HG03575 (cell line): Measurements from ENCODE around the gene ANKRD13D.

Experiments used
- ATAC-seq: cut with Tn5 transposase; IDR thresholded peaks from one replicate; pipeline ENCODE4 v1.9.1; 2021; ENCODE audit not compliant: unreplicated experiment, insufficient number of reproducible peaks, low FRiP score; ENCODE audit errors: extremely low read depth

ANKRD13D gene

DNA sequence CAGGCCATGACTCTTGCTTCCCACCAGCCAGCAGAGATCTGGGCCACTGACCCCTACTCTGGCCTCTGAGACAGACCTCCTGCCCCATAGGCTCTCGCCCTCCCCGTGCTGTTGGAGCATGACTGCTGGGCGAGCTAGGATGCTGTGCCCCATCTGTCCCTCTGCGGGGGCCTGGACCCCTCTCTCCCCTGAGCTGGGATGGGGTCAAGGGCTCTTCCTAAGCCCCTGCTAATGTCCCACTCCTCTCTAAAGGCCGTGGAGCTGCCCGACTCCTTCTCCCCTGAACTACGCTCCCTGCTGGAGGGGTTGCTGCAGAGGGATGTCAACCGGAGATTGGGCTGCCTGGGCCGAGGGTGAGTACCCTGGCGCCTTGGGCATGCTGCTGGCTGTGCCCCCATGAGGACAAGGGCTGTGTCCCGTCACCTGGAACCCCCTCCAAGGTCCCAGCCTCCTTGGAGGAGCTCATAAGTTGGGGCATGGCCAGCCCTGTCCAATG, 6.2 kb upstream of the ANKRD13D start:
- ATAC-seq: no peak

DNA sequence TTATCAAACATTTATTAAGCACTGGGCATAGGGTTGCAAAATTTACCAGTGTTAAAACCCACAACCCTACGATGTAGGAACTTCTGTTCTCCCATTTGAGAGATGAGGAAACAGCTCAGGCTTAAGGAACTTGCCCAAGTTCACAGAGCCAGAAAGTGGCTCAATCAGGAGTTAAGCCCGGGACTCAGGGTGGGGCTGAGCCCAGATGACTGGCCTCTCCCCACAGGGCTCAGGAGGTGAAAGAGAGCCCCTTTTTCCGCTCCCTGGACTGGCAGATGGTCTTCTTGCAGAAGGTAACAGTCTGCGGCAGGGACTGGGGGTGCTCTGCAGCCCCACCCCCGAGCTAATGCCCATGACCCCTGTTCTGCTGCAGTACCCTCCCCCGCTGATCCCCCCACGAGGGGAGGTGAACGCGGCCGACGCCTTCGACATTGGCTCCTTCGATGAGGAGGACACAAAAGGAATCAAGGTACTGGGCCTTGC, 5.6 kb upstream of the ANKRD13D start:
- ATAC-seq: no peak

DNA sequence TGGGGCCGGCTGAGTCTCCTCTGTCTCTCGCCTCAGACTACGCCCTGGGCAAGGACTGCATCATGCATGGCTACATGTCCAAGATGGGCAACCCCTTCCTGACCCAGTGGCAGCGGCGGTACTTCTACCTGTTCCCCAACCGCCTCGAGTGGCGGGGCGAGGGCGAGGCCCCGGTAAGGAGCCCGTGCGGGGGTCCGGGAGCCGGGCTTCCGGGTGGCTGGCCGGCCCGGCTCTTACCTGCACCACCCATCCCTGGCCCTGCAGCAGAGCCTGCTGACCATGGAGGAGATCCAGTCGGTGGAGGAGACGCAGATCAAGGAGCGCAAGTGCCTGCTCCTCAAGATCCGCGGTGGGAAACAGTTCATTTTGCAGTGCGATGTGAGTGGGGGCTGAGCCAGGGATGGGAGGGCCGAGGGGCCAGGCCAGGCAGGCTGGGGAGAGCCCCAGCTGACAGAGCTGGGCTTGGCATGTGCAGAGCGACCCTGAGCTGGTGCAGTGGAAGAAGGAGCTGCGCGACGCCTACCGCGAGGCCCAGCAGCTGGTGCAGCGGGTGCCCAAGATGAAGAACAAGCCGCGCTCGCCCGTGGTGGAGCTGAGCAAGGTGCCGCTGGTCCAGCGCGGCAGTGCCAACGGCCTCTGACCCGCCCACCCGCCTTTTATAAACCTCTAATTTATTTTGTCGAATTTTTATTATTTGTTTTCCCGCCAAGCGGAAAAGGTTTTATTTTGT, 4.1 kb upstream of the ANKRD13D start:
- no peak for ATAC-seq

DNA sequence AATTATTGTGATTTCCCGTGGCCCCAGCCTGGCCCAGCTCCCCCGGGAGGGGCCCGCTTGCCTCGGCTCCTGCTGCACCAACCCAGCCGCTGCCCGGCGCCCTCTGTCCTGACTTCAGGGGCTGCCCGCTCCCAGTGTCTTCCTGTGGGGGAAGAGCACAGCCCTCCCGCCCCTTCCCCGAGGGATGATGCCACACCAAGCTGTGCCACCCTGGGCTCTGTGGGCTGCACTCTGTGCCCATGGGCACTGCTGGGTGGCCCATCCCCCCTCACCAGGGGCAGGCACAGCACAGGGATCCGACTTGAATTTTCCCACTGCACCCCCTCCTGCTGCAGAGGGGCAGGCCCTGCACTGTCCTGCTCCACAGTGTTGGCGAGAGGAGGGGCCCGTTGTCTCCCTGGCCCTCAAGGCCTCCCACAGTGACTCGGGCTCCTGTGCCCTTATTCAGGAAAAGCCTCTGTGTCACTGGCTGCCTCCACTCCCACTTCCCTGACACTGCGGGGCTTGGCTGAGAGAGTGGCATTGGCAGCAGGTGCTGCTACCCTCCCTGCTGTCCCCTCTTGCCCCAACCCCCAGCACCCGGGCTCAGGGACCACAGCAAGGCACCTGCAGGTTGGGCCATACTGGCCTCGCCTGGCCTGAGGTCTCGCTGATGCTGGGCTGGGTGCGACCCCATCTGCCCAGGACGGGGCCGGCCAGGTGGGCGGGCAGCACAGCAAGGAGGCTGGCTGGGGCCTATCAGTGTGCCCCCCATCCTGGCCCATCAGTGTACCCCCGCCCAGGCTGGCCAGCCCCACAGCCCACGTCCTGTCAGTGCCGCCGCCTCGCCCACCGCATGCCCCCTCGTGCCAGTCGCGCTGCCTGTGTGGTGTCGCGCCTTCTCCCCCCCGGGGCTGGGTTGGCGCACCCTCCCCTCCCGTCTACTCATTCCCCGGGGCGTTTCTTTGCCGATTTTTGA, 3.3 kb upstream of the ANKRD13D start:
- ATAC-seq: no peak

DNA sequence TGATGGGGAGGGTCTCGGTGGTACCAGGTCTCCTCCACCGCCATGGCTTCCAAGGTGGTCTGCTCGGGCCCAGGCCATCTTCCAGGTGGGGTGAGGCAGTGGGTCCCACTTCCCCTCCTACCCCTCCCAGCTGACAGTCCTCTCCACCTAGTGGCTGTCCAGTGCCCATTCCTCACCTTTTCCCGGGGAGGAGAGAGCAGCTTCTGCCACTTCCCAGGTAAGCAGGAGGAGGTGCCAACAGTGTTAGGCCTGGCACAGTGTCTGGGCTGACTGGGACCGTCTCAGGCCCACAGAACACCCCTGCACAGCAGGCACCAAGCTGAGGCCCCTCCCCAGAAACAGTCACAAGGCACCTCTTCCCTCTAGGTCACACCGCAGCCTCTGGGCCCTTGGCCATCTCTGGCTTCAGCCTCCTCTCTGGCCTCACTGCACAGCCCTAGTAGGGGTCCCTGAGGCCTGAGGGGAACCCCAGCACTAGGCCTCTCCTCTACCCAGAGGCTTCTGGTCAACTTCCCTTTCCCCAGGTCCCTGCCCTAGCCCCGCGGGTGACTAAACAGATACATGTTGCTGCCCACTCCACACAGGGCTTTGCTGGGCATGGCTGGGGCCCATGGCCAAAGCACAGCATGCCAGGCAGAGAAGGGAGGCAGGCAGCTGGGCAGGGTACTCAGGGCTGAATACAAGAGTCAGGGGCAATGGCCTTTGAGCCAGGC, 2.3 kb upstream of the ANKRD13D start:
- no peak for ATAC-seq

DNA sequence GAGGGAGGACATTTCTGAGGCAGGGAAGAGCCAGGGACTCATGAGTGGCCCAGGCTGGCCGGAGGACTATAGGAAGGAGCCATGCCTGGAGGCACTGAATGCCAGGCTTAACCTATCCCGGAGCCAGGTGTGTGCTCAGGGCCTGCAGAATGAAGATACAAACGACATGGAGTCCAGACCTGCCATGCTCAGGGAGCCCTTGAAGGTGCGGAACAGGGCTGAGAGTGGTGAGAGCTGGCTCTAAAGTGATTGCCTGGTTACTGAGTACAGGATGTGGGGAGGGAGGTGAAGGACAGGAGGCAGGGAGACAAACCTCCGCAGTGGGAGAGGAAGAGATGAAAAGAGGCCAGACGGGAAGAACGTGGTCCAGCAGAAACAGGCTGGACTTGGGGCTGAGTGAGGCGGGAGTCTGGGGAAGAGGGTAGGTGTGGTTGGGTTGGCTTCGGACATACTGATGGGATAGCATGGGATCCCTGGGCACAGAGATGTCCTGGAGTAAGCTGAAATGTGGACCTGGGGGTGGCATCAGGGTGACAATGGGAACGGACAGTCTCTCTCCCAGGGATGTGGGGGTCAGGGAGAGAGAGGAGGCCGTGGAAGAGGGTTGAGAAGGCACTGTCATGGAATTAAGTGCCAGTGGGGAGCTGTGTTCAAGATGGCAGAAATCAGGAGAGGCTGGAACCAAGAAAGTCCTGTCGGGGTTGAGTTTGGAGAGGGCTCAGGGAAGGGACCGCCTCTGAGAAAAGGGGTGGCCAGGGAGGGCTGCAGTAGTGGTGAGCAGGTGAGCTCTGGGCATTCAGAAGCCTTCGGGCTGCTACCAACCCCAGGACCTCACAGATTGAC, 1.5 kb upstream of the ANKRD13D start:
- no peak for ATAC-seq

DNA sequence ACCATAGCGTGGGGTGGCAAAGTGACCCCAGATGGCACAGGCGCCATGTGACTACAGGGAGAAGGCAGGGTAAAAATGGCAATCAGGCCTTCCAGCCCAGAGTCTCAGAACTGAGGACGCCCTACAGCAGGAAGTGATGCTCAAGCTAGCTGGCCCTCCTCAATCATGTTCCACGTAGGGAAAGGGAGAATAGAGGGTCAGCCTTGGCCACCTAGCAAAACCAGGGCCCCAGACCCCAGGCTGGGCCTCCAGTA, 978 bp upstream of the ANKRD13D start:
- ATAC-seq: no peak

DNA sequence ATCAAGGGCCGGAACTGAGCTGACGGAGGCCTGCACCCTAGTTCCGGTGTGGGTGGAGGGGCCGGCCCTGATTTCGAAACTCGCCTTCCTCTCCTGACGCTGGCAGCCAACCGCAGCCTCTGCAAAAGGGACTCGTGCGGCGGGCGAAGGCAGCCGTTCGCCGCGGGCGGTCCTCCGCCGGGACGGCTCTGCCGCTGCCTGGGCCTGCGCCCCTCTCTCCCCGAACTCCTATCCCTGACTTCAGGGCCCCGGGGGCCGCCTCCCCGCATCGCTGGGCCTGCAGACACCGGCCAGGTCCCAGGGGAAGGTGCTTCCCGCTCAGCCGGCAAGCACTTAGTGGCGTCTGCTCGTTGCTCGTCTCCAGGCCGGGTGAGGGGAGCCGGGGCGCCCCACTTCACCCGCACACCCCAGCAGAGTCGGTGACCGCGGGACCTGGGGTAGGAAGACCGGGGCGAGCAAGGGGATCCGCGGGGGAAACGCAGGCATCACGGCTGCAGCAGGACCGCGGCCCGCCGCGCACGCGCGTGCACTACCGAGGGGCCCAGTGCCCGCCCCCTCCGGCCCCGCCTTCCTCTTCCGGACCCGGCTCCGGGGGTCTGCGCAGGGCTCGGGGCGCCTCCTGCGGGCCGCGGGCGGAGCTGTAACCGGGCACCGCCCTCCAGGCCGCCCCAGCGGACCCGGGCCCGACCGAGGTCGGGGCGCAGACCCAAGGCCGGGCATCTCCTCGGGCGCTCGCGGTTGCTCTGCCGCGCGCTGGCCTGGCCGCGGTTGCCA, 464 bp upstream of the ANKRD13D start:
- ATAC-seq: no peak

DNA sequence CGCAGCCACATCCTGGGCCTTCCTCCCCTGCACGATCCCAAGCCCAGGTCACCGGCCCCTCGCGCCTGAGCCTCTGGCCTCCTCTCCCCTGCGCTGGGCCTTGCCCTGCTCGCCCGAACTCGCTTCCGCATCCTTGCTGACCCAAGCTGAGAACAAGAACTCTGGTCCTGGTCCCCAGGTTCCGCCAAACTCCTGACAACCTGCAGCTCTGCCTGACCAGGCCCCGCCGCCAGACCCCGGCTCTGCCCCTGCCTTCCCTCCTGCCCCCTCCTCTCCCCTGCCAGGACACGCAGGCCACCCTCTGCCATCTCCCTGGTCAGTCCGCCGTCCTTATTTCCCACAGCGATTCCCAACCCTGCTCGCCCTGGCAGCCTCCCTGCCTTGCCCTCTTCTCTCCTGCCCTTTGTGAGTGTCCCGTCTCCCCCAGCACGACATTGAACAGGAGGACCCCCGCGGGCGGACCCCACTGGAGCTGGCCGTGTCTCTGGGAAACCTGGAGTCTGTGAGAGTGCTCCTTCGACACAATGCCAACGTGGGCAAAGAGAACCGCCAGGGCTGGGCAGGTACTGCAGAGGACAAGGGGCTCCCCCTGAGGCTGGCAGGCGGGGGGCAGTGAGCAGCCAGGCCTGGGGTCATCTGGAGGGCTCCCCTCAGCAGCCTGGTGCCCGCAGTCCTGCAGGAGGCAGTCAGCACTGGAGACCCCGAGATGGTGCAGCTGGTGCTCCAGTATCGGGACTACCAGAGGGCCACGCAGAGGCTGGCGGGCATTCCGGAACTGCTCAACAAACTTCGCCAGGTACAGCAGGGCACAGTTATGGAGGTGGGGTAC, 762 bp downstream of the ANKRD13D start:
- no peak for ATAC-seq

DNA sequence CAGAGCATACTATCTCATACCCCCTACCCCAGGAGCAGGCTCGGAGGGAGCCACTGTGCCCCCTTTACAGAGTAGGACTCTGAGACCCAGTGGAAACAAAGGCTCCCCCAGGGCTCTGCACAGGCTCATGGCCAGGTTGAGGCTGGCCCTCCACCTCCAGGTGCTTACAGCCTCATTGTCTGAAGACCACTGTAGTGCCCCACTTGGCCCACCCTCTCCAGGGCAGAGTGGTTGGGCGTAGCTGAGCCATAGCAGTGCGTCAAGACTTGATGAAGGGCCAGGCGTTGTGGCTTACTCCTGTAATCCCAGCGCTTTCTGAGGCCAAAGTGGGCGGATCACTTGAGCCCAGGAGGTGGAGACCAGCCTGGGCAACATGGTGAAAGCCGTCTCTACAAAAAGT, 1.7 kb downstream of the ANKRD13D start:
- ATAC-seq: no peak

DNA sequence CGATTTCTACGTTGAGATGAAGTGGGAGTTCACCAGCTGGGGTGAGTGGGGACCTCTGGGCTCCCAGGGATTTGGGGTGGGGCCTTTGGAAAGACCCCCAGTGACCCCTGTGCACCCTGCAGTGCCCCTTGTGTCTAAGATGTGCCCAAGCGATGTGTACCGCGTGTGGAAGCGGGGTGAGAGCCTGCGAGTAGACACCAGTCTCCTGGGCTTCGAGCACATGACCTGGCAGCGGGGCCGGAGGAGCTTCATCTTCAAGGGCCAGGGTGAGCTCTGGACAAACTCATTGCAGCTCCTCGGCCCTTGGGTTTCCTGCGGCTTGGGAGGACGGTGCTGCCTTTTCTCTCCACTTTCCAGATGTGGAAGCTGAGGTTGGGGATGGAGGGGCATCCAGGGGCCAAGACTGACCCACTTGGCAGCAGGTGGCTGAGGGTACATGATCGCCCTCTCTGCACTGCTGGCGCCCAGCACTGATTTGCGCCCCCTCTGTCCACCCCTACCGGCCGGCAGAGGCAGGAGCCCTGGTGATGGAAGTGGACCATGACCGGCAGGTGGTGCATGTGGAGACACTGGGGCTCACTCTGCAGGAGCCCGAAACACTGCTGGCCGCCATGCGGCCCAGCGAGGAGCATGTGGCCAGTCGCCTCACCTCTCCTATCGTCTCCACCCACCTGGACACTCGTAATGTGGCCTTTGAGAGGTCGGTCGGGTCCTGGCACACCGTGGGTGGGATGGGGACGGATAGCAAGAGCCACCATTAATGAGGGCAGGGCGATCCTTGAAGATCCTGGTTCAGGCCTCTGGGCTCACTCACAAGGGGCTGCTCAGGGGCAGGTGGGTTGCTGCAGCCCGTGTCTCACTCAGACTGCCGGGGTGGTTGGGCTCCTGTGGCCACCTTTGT, 2.6 kb downstream of the ANKRD13D start:
- no peak for ATAC-seq

DNA sequence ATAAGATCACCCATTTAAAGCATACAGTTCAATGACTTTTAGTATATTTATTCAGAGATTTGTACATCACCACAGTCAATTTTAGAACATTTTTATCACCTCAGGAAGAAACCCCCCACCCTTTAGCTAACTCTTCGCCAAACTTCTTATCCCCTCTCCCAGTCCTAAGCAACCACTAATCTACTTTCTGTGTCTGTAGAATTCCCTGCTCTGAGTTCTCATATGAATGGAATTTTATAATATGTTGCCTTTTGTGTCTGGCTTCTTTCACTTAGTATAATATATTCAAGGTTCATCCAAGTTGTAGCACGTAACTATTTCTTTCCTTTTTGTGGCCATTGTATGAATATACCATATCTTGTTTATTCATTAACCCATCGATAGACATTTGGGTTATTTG, 3.6 kb downstream of the ANKRD13D start:
- no peak for ATAC-seq

DNA sequence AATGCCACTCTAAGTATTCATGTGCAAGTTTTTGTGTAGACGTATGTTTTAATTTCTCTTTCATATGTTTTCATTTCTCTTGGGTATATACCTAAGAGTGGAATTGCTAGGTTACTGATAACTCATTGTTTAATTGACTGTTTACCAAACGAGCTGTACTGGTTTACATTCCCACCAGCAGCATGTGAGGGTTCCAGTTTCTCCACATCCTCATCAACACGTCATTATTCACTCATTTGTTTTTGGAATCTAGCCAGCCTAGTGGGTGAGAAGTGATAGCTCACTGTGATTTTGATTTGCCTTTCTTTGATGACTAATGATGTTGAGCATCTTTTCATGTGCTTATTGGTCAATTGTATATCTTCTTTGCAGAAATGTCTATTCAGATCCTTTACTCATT, 4.0 kb downstream of the ANKRD13D start:
- ATAC-seq: no peak

DNA sequence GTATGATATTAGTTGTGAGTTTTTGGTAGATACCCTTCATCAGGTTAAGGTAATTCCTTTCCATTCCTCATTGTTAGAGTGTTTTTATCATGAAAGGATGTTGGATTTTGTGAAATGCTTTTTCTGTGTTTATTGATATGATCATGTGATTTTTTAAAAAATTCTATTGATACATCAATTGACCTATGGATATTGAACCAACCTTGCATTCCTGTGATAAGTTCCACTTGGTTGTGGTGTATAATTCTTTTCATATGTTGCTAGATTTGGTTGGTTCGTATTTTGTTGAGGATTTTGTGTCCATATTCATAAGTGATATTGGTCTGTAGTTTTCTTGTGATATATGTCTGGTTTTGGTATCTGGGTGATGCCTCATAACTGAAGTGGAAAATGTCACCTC, 6.7 kb downstream of the ANKRD13D start:
- no peak for ATAC-seq

DNA sequence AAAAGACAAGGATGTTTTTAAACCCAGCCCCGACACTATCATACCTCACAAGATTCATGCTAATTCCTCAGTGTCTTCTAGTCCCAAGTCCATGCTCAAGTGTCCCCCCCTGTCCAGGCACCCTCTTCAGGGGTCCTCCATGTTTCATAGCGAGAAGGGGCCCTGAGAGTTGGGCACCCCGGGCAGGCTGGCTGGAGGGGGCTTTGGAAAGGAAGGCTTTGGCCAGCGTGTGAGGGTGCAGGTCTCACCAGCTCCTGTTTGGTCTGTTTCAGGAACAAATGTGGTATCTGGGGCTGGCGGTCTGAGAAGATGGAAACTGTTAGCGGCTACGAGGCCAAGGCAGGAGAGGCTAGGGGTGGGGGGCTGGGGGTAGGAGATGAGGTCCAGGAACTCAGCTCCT, 9.7 kb downstream of the ANKRD13D start:
- ATAC-seq: no peak

DNA sequence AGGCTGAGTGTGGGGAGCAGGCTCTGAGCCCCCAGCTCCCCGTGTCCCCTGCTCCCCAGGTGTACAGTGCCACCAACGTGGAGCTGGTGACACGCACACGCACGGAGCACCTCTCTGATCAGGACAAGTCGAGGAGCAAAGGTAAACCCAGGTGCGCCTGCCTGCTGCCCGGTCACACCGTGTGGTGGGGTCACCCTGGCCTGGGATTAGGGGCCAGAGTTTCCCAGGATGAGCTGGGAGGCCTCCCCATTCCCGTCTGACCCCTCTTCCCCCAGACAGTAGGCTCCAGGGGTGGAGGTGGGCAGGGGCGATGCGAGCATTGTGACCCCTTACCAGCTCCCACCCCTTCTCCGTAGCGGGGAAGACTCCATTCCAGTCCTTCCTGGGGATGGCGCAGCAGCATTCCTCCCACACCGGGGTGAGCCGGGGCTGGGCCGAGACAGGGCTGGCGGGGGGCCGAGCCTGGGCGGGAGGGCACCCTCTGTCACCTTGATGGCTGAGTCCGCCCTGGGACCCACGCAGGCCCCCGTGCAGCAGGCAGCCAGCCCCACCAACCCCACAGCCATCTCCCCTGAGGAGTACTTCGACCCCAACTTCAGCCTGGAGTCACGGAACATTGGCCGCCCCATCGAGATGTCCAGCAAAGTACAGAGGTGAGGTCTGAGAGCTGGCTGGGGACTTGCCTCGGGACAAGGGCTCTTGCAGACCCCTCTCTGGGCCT, 10.5 kb downstream of the ANKRD13D start:
- ATAC-seq: no peak
